Stimulated activated CD8-positive, alpha-beta memory T cell treated with anti-CD3 and anti-CD28 coated beads, Interleukin-7, amount 100 ng/mL, for 1 hour (primary cell): Measurements from ENCODE around the gene SLC27A2.
"Not testable (repeated sequence)": the region's sequence is repeated elsewhere in the genome, so short reads cannot be mapped to it uniquely, and the experiment has no call there.

Source experiments
- DNase-seq, 2 donors: peaks; one replicate each; pipeline ENCODE4 v3.0.0-alpha.2; 2020; ENCODE audit warnings: low read depth in 2 of 2

SLC27A2 gene

DNA sequence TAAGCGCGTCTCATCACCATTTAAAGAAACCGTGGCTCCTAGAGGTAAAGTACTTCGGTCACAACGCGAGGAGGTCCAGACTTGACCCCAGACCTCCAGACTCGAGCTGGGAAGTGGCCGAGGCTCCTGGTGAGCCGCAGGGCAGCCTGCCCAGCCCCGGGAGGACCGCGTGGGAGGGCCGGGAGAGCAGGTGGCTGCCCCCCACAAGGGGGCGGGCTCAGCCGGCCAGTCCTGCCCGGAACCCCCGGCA is at the start of gene SLC27A2:
TSS of gene SLC27A2 (plus strand) at position 228 of the 250 bp plus-strand sequence. CDS start 232 bp downstream, outside the sequence.
- DNase-seq, result no peak

DNA sequence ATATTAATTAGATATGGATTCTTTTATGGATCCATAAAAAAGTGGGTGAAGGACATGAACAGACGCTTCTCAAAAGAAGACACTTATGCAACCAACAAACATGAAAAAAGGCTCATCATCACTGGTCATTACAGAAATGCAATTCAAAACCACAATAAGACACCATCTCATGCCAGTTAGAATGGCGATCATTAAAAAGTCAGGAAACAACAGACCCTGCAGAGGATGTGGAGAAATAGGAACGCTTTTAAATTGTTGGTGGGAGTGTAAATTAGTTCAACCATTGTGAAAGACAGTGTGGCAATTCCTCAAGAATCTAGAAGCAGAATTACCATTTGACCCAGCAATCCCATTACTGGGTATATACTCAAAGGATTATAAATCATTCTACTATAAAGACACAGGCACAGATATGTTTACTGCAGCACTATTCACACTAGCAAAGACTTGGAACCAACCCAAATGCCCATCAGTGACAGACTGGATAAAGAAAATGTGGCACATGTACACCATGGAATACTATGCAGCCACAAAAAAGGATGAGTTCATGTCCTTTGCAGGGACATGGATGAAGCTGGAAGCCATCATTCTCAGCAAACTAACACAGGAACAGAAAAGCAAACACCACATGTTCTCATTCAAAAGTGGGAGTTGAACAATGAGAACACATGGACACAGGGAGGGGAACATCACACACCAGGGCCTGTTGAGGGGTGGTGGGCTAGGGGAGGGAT is 49.6 kb upstream of the SLC27A2 start:
- DNase-seq, result not testable (repeated sequence)

DNA sequence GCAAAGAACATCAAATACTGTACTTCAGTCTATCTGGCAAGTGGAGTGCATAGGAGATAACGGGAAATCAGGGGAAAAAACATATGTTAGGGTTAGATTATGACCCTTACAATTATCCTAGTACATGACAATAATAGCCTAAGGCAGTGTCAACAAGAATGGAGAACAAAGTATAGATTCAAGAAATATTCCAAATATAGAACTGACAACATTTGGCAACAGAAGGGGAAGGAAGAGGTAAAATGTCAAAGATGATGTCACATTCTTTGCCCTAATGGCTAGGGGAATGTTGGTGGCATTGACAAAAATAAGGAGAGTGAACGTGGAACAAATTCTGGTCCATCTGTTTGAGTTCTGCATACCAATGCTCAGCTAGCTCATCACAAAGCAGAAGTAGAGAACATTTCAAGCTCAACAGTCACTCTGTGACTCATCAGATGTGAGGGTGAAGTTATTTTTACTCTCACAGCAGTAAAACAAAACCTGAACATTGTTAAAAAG is 47.4 kb upstream of the SLC27A2 start:
- DNase-seq, result no peak

DNA sequence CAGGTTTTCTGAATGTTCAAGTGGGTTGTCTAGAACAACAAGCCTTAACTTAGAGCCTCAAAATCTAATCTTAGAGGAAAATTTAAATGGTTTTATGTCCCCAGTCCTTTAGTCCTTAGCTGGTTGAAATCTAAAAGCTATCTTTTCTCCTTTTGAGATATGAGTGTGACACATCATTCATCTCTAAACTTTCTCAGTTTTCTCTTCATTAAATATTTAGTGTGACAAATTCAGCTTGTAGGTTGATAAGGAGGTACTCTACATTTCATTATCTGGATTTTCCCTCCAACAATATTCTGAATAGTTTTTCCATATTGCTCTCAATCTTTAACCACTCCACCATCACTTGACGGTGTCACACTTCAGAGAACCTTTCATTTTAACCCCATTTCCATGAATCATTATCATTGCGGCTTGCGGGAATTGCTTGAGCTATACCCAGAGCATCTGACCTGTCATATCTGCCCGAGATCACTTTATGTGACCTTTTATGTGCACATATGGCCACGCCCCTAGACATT is 46.9 kb upstream of the SLC27A2 start:
- no peak for DNase-seq

DNA sequence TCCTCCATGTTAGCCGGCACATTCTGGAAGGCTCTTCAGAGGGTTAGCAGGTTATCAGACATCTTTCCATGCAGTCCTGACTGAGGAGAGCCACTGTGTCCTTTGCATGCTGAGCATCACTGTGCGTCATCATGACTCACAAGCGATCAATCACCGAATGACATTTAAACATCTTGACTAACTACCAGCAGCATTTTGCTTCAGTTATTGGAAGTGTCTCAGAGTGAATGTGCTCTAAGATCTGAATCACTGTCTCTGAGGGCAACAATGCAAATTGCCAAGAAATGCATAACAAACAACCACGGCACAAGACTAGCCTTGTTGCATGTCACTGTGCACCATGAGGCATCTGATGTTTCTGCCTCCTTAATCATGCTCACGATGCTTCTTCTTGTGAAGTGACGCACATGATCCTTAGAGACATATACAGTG is 44.6 kb upstream of the SLC27A2 start:
- DNase-seq, result no peak

DNA sequence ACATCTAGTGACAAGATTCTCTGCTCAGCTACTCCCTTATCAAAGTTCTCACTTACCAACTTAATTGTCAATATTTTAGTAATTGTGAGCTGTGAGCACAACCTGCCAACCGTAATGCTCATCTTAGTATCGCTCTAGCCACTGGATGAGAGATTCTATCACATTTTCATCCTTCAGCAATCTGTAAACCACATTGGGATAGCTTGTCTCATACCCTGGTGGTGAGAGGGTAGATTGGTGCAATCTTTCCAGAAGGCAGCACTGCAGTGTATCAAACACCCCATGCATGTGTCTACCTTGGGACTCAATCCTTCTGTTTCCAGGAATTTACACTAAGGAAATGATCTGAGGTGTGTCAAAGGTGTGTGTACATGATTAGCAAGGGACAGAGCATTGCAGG is 44.1 kb upstream of the SLC27A2 start:
- DNase-seq, result no peak

DNA sequence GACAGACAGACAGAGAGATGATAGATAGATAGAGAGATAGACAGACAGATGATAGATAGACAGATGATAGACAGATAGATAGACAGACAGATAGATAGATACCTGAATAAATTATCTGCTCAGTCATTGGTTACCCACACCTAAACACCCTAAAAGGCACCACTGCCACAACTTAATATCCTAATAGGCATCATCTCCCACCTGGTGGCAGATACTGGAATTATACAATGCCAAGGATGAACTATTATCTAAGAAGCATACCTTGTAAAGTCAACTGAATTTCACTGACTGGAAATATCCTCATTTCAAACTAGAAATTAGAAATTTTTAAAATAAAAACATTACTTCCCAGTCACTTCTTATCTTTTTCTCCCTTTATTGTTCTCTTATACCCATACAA is 43.6 kb upstream of the SLC27A2 start:
- no peak for DNase-seq

DNA sequence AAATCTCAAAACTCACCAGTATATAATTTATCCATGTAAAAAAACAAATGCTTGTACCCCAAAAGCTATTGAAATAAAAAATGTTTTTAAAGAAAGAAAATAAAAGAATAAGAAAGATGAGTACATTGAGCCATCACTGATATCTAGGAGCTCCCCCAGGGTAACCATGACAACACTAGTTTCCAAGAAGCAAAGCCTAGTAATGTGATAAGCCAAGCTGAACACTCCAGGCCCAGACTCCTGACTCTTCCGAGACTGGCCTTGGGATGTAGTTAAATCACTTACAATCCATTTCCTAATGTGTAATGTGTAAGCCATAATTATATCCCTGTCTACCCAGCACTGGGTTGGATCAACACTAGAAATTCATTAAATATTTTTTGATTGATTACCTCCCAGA is 41.9 kb upstream of the SLC27A2 start:
- DNase-seq, result no peak

DNA sequence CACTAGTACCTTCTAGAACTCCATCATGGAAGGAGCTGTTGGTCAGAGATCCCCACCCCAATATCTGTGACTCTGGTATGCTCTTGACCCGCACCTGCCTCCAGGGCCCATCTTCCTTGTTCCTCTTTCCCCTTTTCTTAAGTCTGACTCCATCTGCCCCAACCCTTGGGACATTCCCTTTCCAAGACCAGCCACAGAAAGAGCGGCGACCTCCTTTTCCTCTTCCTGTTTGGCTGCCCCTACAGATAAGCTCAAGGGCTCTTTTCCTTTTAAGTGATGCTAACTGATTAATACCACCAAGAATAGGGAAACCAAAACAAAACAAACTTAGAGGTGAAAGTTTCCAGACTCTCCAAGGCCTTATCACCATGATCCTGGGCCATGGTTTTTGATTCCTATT is 41.0 kb upstream of the SLC27A2 start:
- no peak for DNase-seq

DNA sequence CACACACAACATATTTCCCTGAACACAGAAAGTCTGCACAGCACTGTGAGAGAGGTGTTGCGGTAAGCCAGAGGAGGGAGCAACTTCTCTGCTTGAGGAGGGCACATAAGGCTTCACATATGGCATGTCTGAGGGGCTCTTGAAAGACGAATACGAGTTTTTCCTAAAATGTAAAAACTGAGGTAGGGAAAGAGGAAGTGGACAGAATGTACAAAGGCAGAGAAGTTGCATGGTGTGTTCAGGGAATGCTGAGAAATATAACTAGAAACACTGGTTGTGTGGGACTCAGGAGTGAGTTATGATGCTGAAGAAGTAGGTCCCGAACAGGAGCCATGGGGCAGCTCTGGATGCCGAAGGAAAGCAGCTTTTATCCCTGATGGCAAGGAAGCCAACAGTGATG is 40.1 kb upstream of the SLC27A2 start:
- no peak for DNase-seq

DNA sequence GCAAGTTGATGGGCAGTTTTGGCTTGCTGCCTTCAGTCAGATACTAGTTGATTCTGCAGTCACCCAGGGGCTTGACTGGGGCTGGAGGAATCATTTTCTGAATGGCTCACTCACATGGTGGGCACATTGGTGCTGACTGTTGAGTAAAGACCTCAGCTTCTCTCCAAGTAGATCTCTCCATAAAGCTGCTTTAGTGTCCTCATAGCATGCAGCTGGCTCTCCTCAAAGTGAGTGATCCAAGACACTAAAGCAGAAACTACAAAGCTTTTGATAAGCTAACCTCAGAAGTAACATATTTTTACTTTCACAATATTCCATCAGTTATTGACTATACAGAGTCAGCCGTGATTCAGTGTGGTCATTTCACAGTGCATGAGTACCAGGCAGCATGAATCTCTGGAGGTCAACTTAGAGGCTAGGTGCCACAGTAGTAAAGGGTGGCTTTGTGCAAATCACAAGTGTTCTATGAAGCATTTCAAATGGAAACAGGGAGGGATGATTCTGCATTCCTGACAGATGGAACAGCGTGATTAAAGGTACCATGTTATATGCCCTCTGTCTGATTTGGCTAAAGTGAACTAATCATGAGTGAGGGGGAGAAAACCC is 38.6 kb upstream of the SLC27A2 start:
- DNase-seq, result no peak

DNA sequence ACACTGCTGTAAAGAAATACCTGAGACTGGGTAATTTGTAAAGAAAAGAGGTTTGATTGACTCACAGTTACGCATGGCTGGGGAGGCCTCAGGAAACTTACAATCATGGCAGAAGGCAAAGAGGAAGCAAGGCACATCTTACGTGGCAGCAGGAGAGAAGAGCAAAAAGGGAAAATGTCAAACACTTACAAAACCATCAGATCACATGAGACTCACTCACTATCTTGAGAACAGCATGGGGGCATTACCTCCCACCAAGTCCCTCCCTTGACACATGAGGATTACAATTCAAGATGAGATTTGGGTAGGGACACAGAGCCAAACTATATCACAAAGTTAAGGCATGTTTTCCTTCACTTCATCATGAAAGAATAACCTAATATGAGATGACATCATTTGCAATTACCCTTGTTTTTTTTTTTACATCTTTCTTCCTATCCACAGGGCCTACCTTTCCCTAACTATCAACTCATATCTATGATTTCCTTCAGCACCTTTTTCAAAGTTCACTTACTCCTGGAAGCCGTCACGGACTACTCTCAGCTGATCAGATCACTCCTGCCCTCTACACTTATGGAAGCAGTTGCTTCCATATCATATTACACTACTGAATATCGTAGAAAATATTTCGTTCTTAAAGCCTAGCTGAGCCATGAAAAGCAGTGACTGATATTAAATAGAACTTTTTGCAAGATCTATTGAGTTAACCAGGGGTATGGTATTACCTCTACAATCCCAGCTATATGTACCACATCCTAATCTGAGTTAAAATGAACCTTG is 37.5 kb upstream of the SLC27A2 start:
- DNase-seq, result no peak

DNA sequence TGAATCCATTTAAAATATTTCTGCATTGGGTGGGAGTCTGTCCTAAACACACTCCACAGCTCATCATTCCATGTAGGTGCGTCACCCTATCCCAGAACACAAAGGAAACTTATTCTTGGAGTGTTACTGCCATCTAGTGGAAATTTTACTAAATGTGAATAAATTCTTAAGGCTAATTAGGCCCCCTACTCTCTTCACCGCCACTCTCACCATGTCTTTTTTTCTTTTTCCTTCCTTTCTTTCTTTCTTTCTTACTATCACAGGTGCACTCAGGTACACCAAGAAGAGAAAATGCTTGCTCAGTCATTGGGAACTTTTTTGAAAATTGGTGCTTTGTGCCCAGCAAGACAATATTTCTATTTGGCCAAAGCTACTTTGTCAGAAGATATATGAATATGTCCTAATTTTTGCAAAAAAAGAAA is 36.5 kb upstream of the SLC27A2 start:
- DNase-seq, result no peak

DNA sequence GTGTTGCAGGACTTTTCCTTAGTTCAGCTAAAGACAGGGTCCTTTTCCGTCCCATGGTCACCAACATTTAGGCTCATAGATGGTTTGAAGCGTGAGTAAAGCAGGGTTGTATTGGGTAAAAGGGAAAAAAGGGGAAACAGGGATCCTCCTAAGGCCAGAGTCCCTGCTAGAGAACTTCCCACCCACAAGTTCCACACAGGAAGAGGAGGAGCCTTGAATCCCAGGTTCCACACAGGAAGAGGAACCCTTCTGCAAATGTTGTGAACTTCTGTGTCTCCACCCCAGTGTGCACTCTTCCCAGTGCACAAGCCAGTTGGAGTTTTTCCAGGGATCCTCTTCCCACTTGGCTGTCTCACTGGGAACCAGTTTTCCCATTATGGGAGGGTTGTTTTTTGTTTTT is 35.4 kb upstream of the SLC27A2 start:
- DNase-seq, result no peak

DNA sequence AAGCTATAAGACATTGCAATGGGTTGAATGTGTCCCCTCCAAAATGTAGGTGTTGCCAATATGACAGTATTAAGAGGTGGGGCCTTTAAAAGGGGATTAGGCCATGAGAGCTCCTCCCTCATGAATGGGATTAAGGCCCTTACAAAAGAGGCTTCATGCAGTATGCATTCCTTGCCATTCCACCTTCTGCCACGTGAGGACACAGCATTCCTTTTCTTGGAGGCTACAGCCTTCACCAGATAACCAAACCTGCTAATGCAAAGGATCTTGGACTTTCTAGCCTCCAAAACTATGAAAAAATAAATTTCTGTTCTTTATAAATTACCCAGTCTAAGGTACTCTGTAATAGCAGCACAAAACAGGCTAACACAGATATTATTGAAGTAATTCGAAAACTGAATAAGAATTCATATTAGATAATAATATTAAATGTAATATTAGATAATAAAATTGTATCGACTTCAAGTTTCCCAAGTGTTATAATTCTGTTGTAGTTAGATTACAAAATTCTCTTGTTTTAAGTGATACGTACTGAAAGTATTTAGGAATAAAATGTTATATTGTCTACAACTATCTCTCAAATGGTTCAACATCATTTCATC is 33.5 kb upstream of the SLC27A2 start:
- DNase-seq, result no peak

DNA sequence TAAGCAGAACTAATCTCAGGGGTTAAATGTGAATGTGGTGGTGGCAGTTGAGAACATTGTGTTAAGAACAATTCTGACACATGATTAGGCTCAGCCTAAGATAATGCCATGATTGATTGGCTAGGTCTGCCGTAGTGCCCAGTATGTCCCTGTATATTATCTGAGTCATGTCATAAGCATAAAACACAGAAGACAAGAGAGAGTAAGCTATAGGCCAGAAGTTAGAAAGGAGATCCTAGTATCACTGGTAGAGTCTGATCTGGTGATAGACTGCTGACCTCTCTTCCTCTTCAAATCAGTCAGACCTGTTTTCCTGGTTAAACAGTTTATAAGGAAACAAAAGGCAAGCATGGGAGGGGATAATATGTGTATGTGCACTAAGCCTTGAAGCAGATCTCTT is 32.9 kb upstream of the SLC27A2 start:
- DNase-seq, result no peak

DNA sequence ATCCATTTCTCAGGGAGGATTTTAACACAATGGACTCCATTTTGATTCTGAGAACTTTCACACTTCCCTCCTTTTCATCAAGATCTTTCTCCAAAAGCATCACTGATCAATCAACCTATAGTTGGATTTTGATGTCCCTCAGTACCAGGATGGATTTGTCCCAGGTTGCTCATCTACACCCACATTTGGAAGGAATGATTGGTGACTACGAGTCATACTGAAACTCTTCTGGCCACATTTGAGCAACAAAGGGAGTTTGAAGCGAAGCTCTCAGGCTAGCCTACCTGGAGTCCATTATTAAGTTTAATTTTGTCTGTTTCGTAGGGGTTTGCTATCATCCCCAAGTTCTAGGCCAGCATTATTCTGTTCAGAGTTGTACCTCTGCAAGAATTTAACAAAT is 31.6 kb upstream of the SLC27A2 start:
- no peak for DNase-seq

DNA sequence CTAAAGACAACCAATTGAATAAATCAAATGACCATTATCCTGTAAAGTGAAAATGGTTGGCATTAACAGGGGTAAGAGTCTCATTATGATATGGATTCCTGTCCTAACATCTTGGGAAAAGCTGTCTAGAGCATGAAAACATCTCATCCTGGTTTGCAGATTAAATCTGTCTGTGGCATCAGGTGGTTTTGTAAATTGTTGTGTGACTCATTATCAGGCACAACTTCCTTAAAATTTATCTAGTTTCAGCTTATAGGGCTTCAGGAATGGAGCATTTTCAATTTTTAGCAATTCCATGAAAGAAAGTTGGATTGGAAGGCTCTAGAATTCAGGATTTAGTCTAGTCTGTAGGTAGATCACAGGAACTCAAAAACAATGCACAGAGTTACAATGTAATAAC is 31.1 kb upstream of the SLC27A2 start:
- no peak for DNase-seq

DNA sequence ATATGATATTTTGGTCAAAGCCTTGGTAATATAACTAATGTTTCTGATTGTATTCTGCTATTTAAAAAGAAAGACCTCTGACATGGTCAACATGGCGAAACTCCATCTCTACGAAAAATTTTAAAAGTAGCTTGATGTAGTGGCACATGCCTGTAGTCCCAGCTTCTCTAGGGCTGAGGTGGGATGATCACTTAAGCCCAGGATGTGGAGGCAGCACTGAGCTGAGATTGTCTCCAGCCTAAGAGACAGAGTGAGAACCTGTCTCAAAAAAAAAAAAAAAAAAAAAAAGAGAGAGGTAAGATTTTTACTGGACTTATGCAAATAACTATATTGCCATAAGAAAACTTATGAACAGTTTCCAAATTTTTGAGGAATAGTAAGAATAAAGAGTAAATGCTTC is 30.5 kb upstream of the SLC27A2 start:
- no peak for DNase-seq

DNA sequence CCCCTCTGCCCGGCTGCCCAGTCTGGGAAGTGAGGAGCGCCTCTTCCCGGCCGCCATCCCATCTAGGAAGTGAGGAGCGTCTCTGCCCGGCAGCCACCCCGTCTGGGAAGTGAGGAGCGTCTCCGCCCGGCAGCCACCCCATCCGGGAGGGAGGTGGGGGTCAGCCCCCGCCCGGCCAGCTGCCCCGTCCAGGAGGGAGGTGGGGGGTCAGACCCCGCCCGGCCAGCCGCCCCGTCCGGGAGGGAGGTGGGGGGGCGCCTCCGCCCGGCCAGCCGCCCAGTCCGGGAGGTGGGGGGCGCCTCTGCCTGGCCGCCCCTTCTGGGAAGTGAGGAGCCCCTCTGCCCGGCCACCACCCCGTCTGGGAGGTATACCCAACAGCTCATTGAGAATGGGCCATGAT is 23.8 kb upstream of the SLC27A2 start:
- DNase-seq, result not testable (repeated sequence)

DNA sequence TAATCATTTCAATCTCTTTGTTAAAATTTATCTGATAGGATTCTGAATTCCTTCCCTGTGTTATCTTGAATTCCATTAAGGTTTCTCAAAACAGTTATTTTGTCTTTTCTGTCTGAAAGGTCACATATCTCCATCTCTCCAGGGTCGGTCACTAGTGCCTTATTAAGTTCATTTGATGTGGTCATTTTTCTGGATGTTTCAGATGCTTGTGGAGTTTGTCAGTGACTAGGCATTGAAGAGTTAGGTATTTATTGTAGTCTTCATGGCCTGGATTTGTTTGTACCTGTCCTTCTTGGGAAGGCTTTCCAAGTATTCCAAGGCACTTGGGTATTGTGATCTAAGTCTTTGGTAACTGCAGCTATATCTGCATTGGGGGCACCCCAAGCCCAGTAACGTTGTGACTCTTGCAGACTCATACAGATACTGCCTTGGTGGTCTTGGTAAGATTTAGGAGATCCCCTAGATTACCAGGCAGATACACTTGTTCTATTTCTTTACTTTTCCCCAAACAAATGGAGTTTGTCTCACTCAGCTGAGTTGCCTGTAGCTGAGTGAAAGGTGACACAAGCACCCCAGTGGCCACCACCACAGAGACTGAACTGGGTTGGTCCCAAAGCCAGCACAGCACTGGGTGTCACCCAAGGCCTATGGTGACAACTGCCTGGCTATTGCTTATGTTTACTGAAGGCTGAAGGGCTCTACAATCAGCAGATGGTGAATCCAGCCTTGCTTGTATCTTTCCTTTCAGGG is 18.9 kb upstream of the SLC27A2 start:
- DNase-seq, result no peak
